Measurements from ENCODE around the gene CCER1.

Gene CCER1

GRCh38 chr12:90916516-90916915 is 38.5 kb downstream of the CCER1 start:
- no peak for DNase-seq

GRCh38 chr12:90915353-90915752 is 39.6 kb downstream of the CCER1 start:
- no peak for DNase-seq

DNA sequence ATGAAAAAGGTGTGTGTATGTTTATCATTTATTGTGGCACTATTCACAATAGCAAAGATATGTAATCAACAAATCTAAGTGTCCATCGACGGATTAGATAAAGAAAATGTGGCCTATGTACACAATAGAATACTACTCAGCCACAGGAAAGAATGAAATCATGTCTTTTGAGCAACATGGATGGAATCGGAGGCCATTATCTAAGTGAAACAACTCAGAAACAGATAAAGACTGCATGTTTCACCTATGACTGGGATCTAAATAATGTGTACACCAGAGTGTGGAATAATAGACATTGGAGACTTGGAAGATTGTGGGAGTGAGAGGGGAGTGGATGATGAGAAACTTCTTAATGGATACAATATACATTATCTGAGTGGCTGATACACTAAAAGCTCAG is 44.0 kb downstream of the CCER1 start:
- no peak for DNase-seq

- DNase-seq: no peak
These were observed 45.8 kb downstream of the CCER1 start for GRCh38 chr12:90909069-90909770.

GRCh38 chr12:90908465-90908864 is 46.5 kb downstream of the CCER1 start:
- DNase-seq: no peak

DNA sequence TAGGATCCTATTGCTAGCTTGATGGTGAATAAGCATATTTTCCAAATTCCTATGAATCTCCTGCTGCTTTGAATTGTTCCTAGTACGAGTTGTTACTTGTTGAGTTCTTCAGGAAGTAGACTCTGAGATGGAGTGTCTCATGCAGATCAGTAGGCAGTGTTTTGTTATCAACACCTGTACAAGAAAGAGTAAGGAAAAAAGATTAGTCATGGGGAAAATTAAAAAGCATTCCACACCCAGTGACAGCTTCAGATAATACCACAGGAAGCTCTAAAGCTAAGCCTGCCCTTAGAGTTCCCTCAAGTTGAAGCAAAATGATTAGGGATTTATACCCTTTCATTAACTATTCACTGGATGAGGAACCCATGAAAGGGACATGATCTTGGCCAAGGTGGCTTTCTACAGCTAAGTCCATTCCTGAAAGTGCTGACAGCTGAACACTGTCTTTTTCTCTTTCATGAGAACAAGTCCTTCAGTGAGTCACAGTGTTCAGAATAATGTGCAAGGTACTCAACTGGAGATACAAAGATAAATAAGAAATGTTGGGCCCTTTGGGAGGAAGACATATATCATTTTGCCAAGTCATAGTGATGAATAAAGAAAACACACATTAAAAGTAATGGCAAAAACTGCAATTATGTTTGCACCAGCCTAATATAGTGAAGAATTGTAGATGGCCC is 49.1 kb downstream of the CCER1 start:
- DNase-seq: no peak

- DNase-seq: no peak
These were observed 52.4 kb downstream of the CCER1 start for GRCh38 chr12:90902596-90902995.

Measured in GDM1 (cell line).